Embryonic facial prominence (tissue), 1 donor: ENCODE data around the gene IGF2R.

ENCODE experiments used
- DNase-seq: peaks from one replicate; pipeline ENCODE4 v3.0.0-alpha.2; 2016; ENCODE audit errors: extremely low spot score

The IGF2R gene

GRCh38 chr6:160028487-160029275, 59.8 kb downstream of the IGF2R start:
- no peak for DNase-seq

GRCh38 chr6:160029525-160029924, 60.6 kb downstream of the IGF2R start:
- no peak for DNase-seq

GRCh38 chr6:160030103-160030502, 61.2 kb downstream of the IGF2R start:
- DNase-seq, result peak; percentile 88

GRCh38 chr6:160031442-160031841, 62.6 kb downstream of the IGF2R start:
- DNase-seq, result no peak

- no peak for DNase-seq
Measured at GRCh38 chr6:160031871-160032270, 63.0 kb downstream of the IGF2R start.

GRCh38 chr6:160032538-160032937, 63.7 kb downstream of the IGF2R start:
- no peak for DNase-seq

GRCh38 chr6:160034036-160034930, 65.4 kb downstream of the IGF2R start:
- DNase-seq, result peak; percentile 46

- no peak for DNase-seq
Measured at GRCh38 chr6:160035241-160035640, 66.4 kb downstream of the IGF2R start.

GRCh38 chr6:160035693-160036330, 66.9 kb downstream of the IGF2R start:
- DNase-seq, result no peak

GRCh38 chr6:160036331-160036695, 67.4 kb downstream of the IGF2R start:
- no peak for DNase-seq

GRCh38 chr6:160036790-160037206, 67.9 kb downstream of the IGF2R start:
- DNase-seq, result no peak

- DNase-seq, result no peak
Measured at GRCh38 chr6:160038479-160038878, 69.6 kb downstream of the IGF2R start.

GRCh38 chr6:160039441-160039840, 70.6 kb downstream of the IGF2R start:
- DNase-seq, result no peak

GRCh38 chr6:160040055-160040454, 71.2 kb downstream of the IGF2R start:
- no peak for DNase-seq

- DNase-seq, result no peak
Measured at GRCh38 chr6:160040527-160041264, 71.8 kb downstream of the IGF2R start.

- no peak for DNase-seq
Measured at GRCh38 chr6:160041608-160042007, 72.7 kb downstream of the IGF2R start.

- DNase-seq, result no peak
Measured at GRCh38 chr6:160042014-160042773, 73.3 kb downstream of the IGF2R start.

GRCh38 chr6:160042788-160043301, 74.0 kb downstream of the IGF2R start:
- no peak for DNase-seq

- no peak for DNase-seq
Measured at GRCh38 chr6:160043784-160044183, 74.9 kb downstream of the IGF2R start.

GRCh38 chr6:160044687-160045086, 75.8 kb downstream of the IGF2R start:
- no peak for DNase-seq

- no peak for DNase-seq
Measured at GRCh38 chr6:160048471-160048870, 79.6 kb downstream of the IGF2R start.
